ENCODE results near the gene GBGT1.

GRCh38 chr9:133170716-133171115 lies 7.0 kb upstream of the GBGT1 start:
- no peak for TF ChIP-seq POLR2A (IDR thresholded peaks at IDR 0.05)
- no peak for TF ChIP-seq CTCF (IDR thresholded peaks at IDR 0.05)
- no peak for TF ChIP-seq POLR2AphosphoS5 (IDR thresholded peaks at IDR 0.05)
